Gastroesophageal sphincter (tissue), 4 donors: ENCODE measurements around the gene KLF6. TPM values are rescaled to one million over a fixed set of nuclear protein-coding genes. Genes with fewer than 3 reads are reported as not detected.

ENCODE experiments used
- ATAC-seq: fragments of 150-250 bp; one replicate; pipeline ENCODE4 v1.9.1; 2016; ENCODE audit warnings: mild to moderate bottlenecking, moderate library complexity
- H3K27ac ChIP-seq, 4 donors: fragments of 200-600 bp; sonication (generic) in 3 of 4; 1 replicate in 3 of 4; 2 replicates in 1 of 4; pipeline ENCODE4 v1.5.1; 2016 to 2019
- H3K27me3 ChIP-seq: fragments of 200-600 bp; sonication (generic); one replicate; pipeline ENCODE4 v1.5.1; 2019
- H3K36me3 ChIP-seq, 2 donors: fragments of 200-600 bp; sonication (generic); one replicate each; pipeline ENCODE4 v1.5.1; 2019; ENCODE audit warnings: control low read depth in 1 of 2
- H3K4me1 ChIP-seq, 3 donors: fragments of 200-600 bp; sonication (generic); 1 replicate in 2 of 3; 2 replicates in 1 of 3; pipeline ENCODE4 v1.5.1; 2016 to 2019; ENCODE audit warnings: control low read depth in 2 of 3
- H3K4me3 ChIP-seq, 2 donors: fragments of 200-600 bp; sonication (generic); one replicate each; pipeline ENCODE4 v1.5.1; 2019; ENCODE audit warnings: mild to moderate bottlenecking in 1 of 2, moderate library complexity in 1 of 2
- H3K9me3 ChIP-seq, 3 donors: fragments of 200-600 bp; sonication (generic); one replicate each; pipeline ENCODE4 v1.5.1; 2017 to 2019; ENCODE audit warnings: control low read depth in 2 of 3
- CTCF ChIP-seq, 4 experiments: fragments of 200-600 bp in 2 of 4; fragments of 450-650 bp in 2 of 4; sonication (generic) in 1 of 4; IDR thresholded peaks; one replicate each; pipeline ENCODE4 v1.5.1; 2017 to 2019; ENCODE audit warnings: antibody characterized with exemption in 4 of 4, mild to moderate bottlenecking in 2 of 4, moderate library complexity in 2 of 4
- EP300 ChIP-seq: sonication (generic); formaldehyde crosslinking; IDR thresholded peaks from one replicate; pipeline ENCODE4 v1.6.1; 2017; ENCODE audit warnings: antibody characterized with exemption, mild to moderate bottlenecking
- POLR2A ChIP-seq, 2 donors: fragments of 450-650 bp; IDR thresholded peaks; one replicate each; pipeline ENCODE4 v1.6.1; 2017; ENCODE audit warnings: antibody characterized with exemption in 2 of 2, mild to moderate bottlenecking in 2 of 2, moderate library complexity in 1 of 2
- POLR2AphosphoS5 ChIP-seq: sonication (generic); formaldehyde crosslinking; IDR thresholded peaks from one replicate; pipeline ENCODE4 v1.6.1; 2017; ENCODE audit warnings: antibody characterized with exemption
- WGBS, 2 donors: methylation state at CpG; one replicate each; pipeline ENCODE4 v1.1.5; 2018; ENCODE audit warnings: low coverage in 1 of 2; 5-methylcytosine and 5-hydroxymethylcytosine counted together
- total RNA-seq, 4 donors: library from RNA; depleted of rRNA; stranded (reverse); fragments of >200 nt; gene quantifications; one replicate each; pipeline ENCODE4 v1.1.0, GENCODE V29; 2016

Gene KLF6
- total RNA-seq, 4 donors from 2014 or later: 90.3 to 113 (median 105) TPM

GRCh38 chr10:3805791-3806461 is 20.9 kb upstream of the KLF6 start:
- peak overlapping the region; percentile 60 to 85 (median 82) for H3K27ac ChIP-seq
- H3K4me1 ChIP-seq: peaks cover 0 to 56% (median 45%) of the 10 kb centered on the region in 3 donors
- 52 to 55% methylated on average over 4 to 8 of the region's 10 CpGs for WGBS, 2 donors
- H3K9me3 ChIP-seq: no peaks in the 10 kb centered on the region
- peak; percentile 52 for ATAC-seq
- H3K4me3 ChIP-seq: no peak overlapping the region
- no peak for TF ChIP-seq EP300
- TF ChIP-seq CTCF (IDR thresholded peaks at IDR 0.05): no peak
- TF ChIP-seq POLR2A (IDR thresholded peaks at IDR 0.05): no peak
- peak; percentile 53 for TF ChIP-seq POLR2AphosphoS5
- no peaks in the 10 kb centered on the region for H3K36me3 ChIP-seq
- no peaks in the 10 kb centered on the region for H3K27me3 ChIP-seq

- no peaks in the 10 kb centered on the region for H3K27me3 ChIP-seq
- peak overlapping the region; percentile 60 to 85 (median 82) for H3K27ac ChIP-seq
- no peak for TF ChIP-seq CTCF (IDR thresholded peaks at IDR 0.05)
- TF ChIP-seq POLR2AphosphoS5: peak; percentile 28
- no peak for TF ChIP-seq POLR2A (IDR thresholded peaks at IDR 0.05)
- TF ChIP-seq EP300: no peak
- no peaks in the 10 kb centered on the region for H3K36me3 ChIP-seq
- no peak overlapping the region for H3K4me3 ChIP-seq
- 57 to 66% methylated on average over 6 to 7 of the region's 7 CpGs for WGBS, 2 donors
- H3K9me3 ChIP-seq: no peaks in the 10 kb centered on the region
- H3K4me1 ChIP-seq: peaks cover 0 to 49% (median 41%) of the 10 kb centered on the region in 3 donors
- peak; percentile 30 for ATAC-seq
Observed at GRCh38 chr10:3805201-3805790, 20.3 kb upstream of the KLF6 start.

- 78 to 86% methylated on average over 7 to 13 of the region's 13 CpGs for WGBS, 2 donors
- H3K27ac ChIP-seq: peak overlapping the region; percentile 6 to 85 (median 82)
- TF ChIP-seq POLR2AphosphoS5 (no peak), CTCF (IDR thresholded peaks at IDR 0.05) (no peak), EP300 (no peak), POLR2A (IDR thresholded peaks at IDR 0.05) (no peak)
- no peaks in the 10 kb centered on the region for H3K9me3 ChIP-seq
- H3K4me3 ChIP-seq: no peak overlapping the region
- H3K4me1 ChIP-seq: peaks cover 0 to 38% (median 34%) of the 10 kb centered on the region in 3 donors
- no peaks in the 10 kb centered on the region for H3K36me3 ChIP-seq
- no peaks in the 10 kb centered on the region for H3K27me3 ChIP-seq
- no peak for ATAC-seq
Observed at GRCh38 chr10:3803927-3804741, 19.1 kb upstream of the KLF6 start.

GRCh38 chr10:3803295-3803926 is 18.4 kb upstream of the KLF6 start:
- TF ChIP-seq POLR2AphosphoS5 (no peak), EP300 (no peak), CTCF (IDR thresholded peaks at IDR 0.05) (no peak), POLR2A (IDR thresholded peaks at IDR 0.05) (no peak)
- peak overlapping the region in 1 of 4 donors; percentile 83 for H3K27ac ChIP-seq
- H3K4me1 ChIP-seq: peaks cover 0 to 31% (median 31%) of the 10 kb centered on the region in 3 donors
- no peak for ATAC-seq
- no peak overlapping the region for H3K4me3 ChIP-seq
- no peaks in the 10 kb centered on the region for H3K9me3 ChIP-seq
- WGBS, 2 donors: 78 to 83% methylated on average over 11 of the region's 11 CpGs
- no peaks in the 10 kb centered on the region for H3K36me3 ChIP-seq
- H3K27me3 ChIP-seq: no peaks in the 10 kb centered on the region
